ENCODE measurements around the gene INSYN2B. TPM values are rescaled to one million over a fixed set of nuclear protein-coding genes. Genes with fewer than 3 reads are reported as not detected.

Gene INSYN2B
- total and polyA plus RNA-seq, 2 of the 4 experiments (the other 2 are of a cell fraction) = 9.1 to 33.5 TPM

DNA sequence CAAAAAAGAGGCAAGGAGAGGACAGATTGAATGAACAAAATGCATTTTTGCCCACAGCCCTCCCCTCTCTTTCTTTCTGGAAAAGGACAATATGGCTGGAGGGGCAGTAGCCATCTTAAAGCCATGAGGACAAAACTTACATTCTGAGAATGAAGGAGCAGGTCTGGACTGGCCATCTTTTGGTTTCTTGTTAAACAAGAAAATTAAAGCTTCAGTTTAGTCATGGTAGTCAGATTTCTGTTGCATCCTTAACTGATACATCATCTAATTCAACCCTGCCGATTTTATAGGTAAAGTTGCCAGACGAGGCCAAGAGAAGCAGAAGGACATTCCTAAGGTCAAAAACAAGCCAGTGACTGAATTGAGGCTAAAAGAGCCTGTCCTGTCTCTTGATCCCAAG is 31.5 kb upstream of the INSYN2B start:
- POLR2A ChIA-PET (ENCODE audit: unreplicated experiment) = no interaction called here
- no peaks in the 10 kb centered on the region for H4K20me1 ChIP-seq (ENCODE audit: insufficient read depth, low read length)

More for the DNA sequence above, 31.5 kb upstream of the INSYN2B start:
- Histone ChIP-seq H3K23ac (ENCODE audit: low read depth, low read length) (no peak overlapping the region), H3K9ac (ENCODE audit: low read depth, low read length) (no peak overlapping the region), H3K14ac (replicated peaks; ENCODE audit: low read depth, low read length) (no peak overlapping the region), H3K9me1 (ENCODE audit: insufficient read depth, low read length) (no peaks in the 10 kb centered on the region), H3K4me1 (ENCODE audit: control insufficient read depth, insufficient read depth, low read length) (no peaks in the 10 kb centered on the region), H3K27ac (ENCODE audit: insufficient read depth, low read length) (no peak overlapping the region), H4K5ac (ENCODE audit: low read depth, low read length) (no peak overlapping the region), H2BK120ac (ENCODE audit: low read depth, low read length) (no peak overlapping the region), H3K4me3 (ENCODE audit: insufficient read depth, low read depth, low read length) (no peak overlapping the region), H3K9me3 (ENCODE audit: control insufficient read depth, insufficient read depth, low read length) (no peaks in the 10 kb centered on the region), H3K56ac (ENCODE audit: extremely low read depth, insufficient read depth, low read length) (no peak overlapping the region), H3K4me2 (ENCODE audit: low read depth, low read length) (no peak overlapping the region), H3K18ac (ENCODE audit: low read depth, low read length) (no peak overlapping the region), H3K4ac (ENCODE audit: low read depth, low read length) (no peak overlapping the region), H2AFZ (replicated peaks; ENCODE audit: low read length, poor library complexity) (no peak overlapping the region), H2BK5ac (ENCODE audit: low read depth, low read length, poor library complexity, severe bottlenecking) (no peak overlapping the region), H4K91ac (ENCODE audit: insufficient read depth, low read depth, low read length) (no peak overlapping the region), H2BK15ac (ENCODE audit: low read depth, low read length) (no peak overlapping the region), H3K79me1 (ENCODE audit: low read depth in 1 of 2, low read length in 2 of 2) (no peaks in the 10 kb centered on the region), H2BK20ac (ENCODE audit: low read depth, low read length) (no peak overlapping the region), H2AK9ac (replicated peaks; ENCODE audit: low read depth, low read length, poor library complexity) (no peak overlapping the region), H3K27me3 (ENCODE audit: control insufficient read depth, insufficient read depth, low read length) (peaks cover 10% of the 10 kb centered on the region), H3K36me3 (ENCODE audit: control insufficient read depth, insufficient read depth, low read length) (no peaks in the 10 kb centered on the region), H4K8ac (ENCODE audit: low read depth in 2 of 2, low read length in 2 of 2) (no peak overlapping the region), H2AK5ac (ENCODE audit: low read depth, low read length) (no peak overlapping the region)
- dilution Hi-C loops (cut with HindIII; ENCODE audit: low sequenced_read_pairs, unreplicated experiment) (no loop called here), in situ Hi-C loops (cut with MboI; ENCODE audit: low sequenced_read_pairs) (no loop called here), intact Hi-C loops (cut with micrococcal nuclease) (no loop called here)
- no TSS peak for BruUV-seq (replicated peaks)
- TF ChIP-seq, protein P1, sequence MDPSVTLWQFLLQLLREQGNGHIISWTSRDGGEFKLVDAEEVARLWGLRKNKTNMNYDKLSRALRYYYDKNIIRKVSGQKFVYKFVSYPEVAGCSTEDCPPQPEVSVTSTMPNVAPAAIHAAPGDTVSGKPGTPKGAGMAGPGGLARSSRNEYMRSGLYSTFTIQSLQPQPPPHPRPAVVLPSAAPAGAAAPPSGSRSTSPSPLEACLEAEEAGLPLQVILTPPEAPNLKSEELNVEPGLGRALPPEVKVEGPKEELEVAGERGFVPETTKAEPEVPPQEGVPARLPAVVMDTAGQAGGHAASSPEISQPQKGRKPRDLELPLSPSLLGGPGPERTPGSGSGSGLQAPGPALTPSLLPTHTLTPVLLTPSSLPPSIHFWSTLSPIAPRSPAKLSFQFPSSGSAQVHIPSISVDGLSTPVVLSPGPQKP (IDR thresholded peaks at IDR 0.05; ENCODE audit: borderline replicate concordance, low read depth, low read length) = no peak
- no peak for TF ChIP-seq RCOR1 (IDR thresholded peaks at IDR 0.05; ENCODE audit: insufficient replicate concordance, low read length)
- no peak for DNase-seq
- ATAC-seq (ENCODE audit: low read depth) = no peak
- no CpG with 5 or more reads among the region's 2 CpGs for WGBS, 2 experiments (ENCODE audit: extremely low coverage in 2 of 2, insufficient read length in 1 of 2)
- CTCF ChIA-PET = no interaction called here
